Measurements from ENCODE around the gene FARS2. TPM values are rescaled to one million over a fixed set of nuclear protein-coding genes. Genes with fewer than 3 reads are reported as not detected.
A peak's percentile ranks its signal among the peaks of the same experiment; 100 is the strongest.

Gene FARS2
- total and polyA plus RNA-seq, 10 donors: 9.0 to 27.4 (median 19.8) TPM

DNA sequence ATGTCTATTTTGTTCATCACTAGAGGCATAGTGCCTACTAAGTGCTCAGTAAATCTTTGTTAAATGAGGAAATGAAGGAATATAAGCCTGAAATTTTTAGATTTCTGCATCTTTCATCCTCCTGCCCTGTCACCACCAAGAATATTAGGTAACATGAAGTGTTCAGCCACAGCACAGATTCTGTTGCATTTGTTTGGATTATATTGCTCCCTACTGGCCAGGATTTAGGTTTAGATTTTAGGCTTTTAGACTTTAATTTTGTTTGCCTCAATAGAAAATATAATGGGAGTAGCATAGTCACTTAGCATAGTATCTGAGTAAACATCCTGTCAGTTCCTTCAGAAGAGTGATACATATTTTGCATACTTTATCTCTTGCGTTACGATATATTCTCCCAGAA, 14.2 kb downstream of the FARS2 start:
- no peaks in the 10 kb centered on the region for H3K27me3 ChIP-seq (replicated peaks in 1 of 7)
- H3K36me3 ChIP-seq: peaks cover 0 to 9% (median 0%) of the 10 kb centered on the region in 6 donors
- no peak overlapping the region for H3K27ac ChIP-seq
- H3K4me3 ChIP-seq: no peak overlapping the region
- peaks cover 0 to 29% (median 8%) of the 10 kb centered on the region in 6 donors for H3K4me1 ChIP-seq
- 83 to 98% (median 88%) methylated on average over 2 of the region's 2 CpGs for WGBS, 5 donors
- no peaks in the 10 kb centered on the region for H3K9me3 ChIP-seq
- intact Hi-C loops (cut with DNase I; ENCODE audit: low total_unique reads): no loop called here
- DNase-seq: no peak
- TF ChIP-seq POLR2AphosphoS5 (IDR thresholded peaks at IDR 0.05) (no peak), POLR2A (IDR thresholded peaks at IDR 0.05) (no peak)
- TF ChIP-seq, protein P1, sequence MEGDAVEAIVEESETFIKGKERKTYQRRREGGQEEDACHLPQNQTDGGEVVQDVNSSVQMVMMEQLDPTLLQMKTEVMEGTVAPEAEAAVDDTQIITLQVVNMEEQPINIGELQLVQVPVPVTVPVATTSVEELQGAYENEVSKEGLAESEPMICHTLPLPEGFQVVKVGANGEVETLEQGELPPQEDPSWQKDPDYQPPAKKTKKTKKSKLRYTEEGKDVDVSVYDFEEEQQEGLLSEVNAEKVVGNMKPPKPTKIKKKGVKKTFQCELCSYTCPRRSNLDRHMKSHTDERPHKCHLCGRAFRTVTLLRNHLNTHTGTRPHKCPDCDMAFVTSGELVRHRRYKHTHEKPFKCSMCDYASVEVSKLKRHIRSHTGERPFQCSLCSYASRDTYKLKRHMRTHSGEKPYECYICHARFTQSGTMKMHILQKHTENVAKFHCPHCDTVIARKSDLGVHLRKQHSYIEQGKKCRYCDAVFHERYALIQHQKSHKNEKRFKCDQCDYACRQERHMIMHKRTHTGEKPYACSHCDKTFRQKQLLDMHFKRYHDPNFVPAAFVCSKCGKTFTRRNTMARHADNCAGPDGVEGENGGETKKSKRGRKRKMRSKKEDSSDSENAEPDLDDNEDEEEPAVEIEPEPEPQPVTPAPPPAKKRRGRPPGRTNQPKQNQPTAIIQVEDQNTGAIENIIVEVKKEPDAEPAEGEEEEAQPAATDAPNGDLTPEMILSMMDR (IDR thresholded peaks at IDR 0.05 in 8 of 11, conservative IDR thresholded peaks at IDR 0.05 in 3 of 11): no peak

DNA sequence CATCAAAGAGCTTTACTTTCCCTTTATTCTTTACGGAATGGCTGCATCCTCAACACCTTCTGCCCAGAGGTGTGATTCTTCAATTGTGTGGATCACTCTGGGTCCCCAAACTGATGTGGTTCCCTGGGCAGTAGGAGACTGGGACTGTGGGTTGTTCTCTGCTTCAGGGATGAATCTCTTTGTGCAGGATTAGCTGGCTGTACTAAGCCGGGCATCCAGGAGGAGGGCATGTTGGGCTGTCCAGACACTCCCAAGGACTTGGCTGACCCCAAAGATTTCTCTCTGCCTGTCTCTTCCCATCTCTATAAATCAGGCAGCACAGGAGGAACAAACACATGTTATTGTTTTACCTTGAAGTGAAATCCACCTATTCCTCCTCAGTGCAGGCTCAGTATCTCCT, 15.3 kb downstream of the FARS2 start:
- Histone ChIP-seq H3K4me1 (peaks cover 0 to 40% (median 8%) of the 10 kb centered on the region in 6 donors), H3K9me3 (no peaks in the 10 kb centered on the region), H3K27me3 (replicated peaks in 1 of 7) (no peaks in the 10 kb centered on the region), H3K27ac (no peak overlapping the region), H3K4me3 (no peak overlapping the region), H3K36me3 (peaks cover 0 to 9% (median 0%) of the 10 kb centered on the region in 6 donors)
- WGBS, 5 donors: 87 to 100% (median 93%) methylated on average over 2 of the region's 2 CpGs
- DNase-seq: no peak
- intact Hi-C loops (cut with DNase I; ENCODE audit: low total_unique reads): no loop called here
- TF ChIP-seq POLR2A (IDR thresholded peaks at IDR 0.05) (no peak), POLR2AphosphoS5 (IDR thresholded peaks at IDR 0.05) (no peak)
- TF ChIP-seq, protein P1 (IDR thresholded peaks at IDR 0.05 in 8 of 11, conservative IDR thresholded peaks at IDR 0.05 in 3 of 11): no peak

DNA sequence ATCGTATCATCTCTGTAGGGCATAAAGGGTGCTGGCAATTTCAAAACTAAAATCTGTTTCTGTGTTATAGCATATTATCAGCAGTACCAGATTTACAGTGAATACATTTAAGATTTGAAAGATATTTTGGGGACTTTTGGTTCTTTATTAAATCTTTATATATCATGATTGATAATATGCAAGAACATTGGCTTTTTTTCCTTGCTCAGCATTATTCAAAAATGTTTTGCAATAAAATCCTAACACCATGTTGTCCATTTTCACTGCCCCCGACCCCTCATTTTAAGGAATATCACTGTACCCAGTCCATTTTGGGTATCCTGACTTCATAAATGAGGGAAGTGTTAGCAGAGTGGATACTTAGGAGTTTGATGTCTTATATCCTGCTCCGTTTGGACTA, 16.3 kb downstream of the FARS2 start:
- WGBS, 5 donors: 82 to 92% (median 88%) methylated on average over 3 of the region's 3 CpGs
- intact Hi-C loops (cut with DNase I; ENCODE audit: low total_unique reads): no loop called here

DNA sequence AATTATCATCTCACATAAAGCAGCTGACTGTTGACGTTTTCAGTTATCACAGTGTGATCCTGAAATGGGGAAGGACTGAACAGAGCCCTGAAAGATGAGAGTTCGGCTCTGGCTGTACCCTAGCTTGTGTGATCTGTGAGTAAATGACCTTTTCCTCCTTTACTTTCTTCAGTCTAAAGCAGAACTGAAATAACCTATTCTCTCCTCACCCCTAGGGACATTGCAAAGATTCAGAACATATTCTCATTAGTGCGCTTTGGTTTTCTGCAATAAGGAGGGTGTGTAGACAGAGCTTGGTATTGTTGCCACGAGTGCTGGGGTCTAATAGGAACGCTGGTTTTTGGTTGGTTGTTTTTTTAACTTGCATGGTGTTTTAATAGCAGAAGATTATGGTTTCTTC, 16.7 kb downstream of the FARS2 start:
- no peak for DNase-seq
- WGBS, 5 donors: 65 to 80% (median 74%) methylated on average over 5 of the region's 5 CpGs
- H3K4me3 ChIP-seq: no peak overlapping the region
- H3K27ac ChIP-seq: no peak overlapping the region
- TF ChIP-seq POLR2A (IDR thresholded peaks at IDR 0.05) (no peak), POLR2AphosphoS5 (IDR thresholded peaks at IDR 0.05) (no peak)
- TF ChIP-seq, protein P1 (IDR thresholded peaks at IDR 0.05 in 8 of 11, conservative IDR thresholded peaks at IDR 0.05 in 3 of 11): peak in 1 of 11 experiments; percentile 6
- intact Hi-C loops (cut with DNase I; ENCODE audit: low total_unique reads): no loop called here
- H3K27me3 ChIP-seq (replicated peaks in 1 of 7): no peaks in the 10 kb centered on the region
- H3K4me1 ChIP-seq: peaks cover 0 to 49% (median 10%) of the 10 kb centered on the region in 6 donors
- peaks cover 0 to 5% (median 0%) of the 10 kb centered on the region in 6 donors for H3K36me3 ChIP-seq
- H3K9me3 ChIP-seq: no peaks in the 10 kb centered on the region

More for the DNA sequence above, 16.3 kb downstream of the FARS2 start:
- no peaks in the 10 kb centered on the region for H3K27me3 ChIP-seq (replicated peaks in 1 of 7)
- no peak overlapping the region for H3K27ac ChIP-seq
- H3K9me3 ChIP-seq: no peaks in the 10 kb centered on the region
- TF ChIP-seq POLR2AphosphoS5 (IDR thresholded peaks at IDR 0.05) (no peak), POLR2A (IDR thresholded peaks at IDR 0.05) (no peak)
- TF ChIP-seq, protein P1 (IDR thresholded peaks at IDR 0.05 in 8 of 11, conservative IDR thresholded peaks at IDR 0.05 in 3 of 11): no peak
- H3K4me3 ChIP-seq: no peak overlapping the region
- peaks cover 0 to 49% (median 10%) of the 10 kb centered on the region in 6 donors for H3K4me1 ChIP-seq
- peaks cover 0 to 6% (median 0%) of the 10 kb centered on the region in 6 donors for H3K36me3 ChIP-seq
- no peak for DNase-seq

All from spleen (tissue), 11 donors.